GM19438 (cell line): ENCODE results near the gene TRIM17.

ENCODE experiments used
- ATAC-seq: cut with Tn5 transposase; IDR thresholded peaks from one replicate; pipeline ENCODE4 v1.9.1; 2021; ENCODE audit warnings: low read depth; ENCODE audit not compliant: unreplicated experiment

Gene TRIM17

DNA sequence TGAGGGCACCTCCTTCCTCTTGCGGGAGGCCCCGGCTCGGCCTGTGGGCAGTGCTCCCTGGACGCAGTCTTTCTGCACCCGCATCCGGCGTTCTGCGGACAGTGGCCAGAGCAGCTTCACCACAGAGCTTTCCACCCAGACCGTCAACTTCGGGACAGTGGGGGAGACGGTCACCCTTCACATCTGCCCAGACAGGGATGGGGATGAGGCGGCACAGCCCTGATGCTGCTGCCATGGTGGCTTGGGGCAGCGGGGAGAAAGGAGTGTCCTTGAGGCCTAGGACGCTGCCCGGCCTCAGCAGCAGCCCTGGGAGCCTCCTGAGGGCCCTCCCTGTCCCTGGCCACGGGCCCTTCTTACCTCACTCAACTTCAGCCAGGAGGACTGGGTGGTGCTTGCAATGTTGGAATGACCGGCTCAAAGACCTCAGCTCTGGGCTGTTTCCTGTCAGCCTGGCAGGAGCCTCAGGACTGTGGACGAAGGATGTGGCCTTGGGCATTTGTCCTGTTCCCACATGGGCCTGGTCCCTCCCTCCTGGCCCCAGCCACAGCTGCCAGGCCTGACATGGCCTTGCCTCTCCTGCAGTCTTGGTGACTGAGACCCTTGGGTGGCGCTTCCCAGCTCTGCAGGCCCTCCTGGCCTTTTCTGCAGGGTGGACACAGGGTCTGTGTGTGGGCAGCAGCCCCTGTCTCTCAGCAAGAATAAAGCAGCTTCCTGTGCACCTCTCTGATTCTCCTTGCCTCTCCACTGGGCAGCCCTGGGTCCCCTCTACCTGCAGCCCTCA lies 55.9 kb downstream of the TRIM17 start:
- no peak for ATAC-seq

DNA sequence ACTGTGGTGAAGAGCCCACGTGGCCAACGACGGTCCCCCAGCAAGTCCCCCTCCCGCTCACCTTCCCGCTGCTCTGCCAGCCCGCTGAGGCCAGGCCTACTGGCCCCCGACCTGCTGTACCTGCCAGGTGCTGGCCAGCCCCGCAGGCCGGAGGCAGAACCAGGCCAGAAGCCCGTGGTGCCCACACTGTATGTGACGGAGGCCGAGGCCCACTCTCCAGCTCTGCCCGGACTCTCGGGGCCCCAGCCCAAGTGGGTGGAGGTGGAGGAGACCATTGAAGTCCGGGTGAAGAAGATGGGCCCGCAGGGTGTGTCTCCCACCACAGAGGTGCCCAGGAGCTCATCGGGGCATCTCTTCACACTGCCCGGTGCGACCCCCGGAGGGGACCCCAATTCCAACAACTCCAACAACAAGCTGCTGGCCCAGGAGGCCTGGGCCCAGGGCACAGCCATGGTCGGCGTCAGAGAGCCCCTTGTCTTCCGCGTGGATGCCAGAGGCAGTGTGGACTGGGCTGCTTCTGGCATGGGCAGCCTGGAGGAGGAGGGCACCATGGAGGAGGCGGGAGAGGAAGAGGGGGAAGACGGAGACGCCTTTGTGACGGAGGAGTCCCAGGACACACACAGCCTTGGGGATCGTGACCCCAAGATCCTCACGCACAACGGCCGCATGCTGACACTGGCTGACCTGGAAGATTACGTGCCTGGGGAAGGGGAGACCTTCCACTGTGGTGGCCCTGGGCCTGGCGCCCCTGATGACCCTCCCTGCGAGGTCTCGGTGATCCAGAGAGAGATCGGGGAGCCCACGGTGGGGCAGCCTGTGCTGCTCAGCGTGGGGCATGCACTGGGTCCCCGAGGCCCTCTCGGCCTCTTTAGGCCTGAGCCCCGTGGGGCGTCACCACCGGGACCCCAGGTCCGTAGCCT lies 56.8 kb downstream of the TRIM17 start:
- ATAC-seq: no peak

DNA sequence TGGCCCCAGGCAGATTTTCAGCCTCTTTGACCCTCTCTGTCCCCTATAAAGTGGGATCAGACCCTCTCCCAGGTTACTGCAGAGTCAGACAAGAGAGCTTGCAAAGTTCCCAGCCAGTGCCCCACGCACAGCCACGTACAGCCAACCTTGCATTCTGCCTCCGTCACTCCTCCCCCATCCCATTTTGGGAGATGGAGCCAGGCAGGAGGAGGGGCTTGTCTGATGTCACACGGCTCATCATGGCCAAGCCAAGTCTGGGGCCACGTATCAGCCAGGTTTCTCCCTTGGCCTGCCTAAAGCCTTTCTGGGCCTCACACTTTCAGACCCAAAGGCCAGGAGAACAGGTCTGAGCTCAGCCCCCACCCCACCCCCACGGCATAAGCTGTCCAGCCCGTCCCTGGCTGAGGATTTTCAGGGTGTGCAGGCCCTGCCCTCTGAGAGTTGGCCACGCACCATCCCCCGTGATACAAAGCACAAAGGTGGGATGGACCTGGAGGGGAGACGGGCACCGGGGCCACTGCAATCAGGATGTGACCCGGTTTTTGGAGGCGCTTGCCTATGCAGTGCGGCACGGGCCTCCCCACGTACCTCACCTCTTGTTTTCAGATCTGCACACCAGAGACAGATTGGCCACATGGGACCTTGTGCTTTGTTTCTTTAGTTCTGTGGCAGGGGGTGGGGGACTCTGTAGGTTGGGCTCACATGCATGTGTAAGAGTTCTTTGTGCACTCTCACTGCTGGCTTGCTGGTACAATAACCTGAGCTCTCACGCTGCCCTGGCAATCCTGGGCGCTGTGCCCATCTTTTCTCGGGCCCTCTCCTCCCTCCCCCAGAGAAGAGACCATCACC lies 57.7 kb downstream of the TRIM17 start:
- ATAC-seq: no peak

DNA sequence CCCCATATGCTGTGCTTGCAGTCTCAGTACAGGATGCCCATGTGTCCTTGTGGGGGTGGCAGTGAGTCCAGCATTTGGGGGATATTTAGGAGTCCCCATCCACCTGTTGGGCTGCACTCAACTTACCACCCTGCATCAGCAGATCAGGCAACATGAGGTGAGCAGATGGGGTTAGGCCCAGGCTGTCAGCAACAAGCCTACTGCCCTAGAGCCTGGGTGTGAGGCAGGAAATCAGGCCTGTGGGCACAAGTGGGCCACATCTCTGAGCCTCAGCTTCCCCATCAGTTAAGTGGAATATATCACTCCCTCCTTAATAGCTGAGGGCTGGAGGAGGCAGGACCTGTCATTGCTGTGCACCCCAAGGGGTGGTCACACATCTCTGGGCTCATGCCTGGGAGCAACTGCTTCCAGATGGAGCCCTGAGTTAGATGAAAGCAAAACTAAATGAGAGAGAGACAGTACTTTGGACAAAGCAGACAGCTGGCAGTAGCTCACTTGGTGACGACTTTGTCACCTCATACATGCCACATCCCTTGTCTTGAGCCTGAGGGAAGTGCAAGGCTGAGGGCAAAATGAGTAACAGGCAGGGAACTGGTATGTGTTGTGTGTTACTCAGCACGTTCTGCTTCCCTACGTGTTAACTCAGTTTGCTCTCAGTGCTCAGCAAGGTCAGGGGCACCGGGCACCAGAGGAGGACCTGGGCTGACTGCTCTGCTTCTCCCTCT lies 58.5 kb downstream of the TRIM17 start:
- ATAC-seq: no peak
